Loucy (cell line): Measurements from ENCODE around the gene SETX.

Source experiments
- H2AFZ ChIP-seq: fragments of 200-600 bp; sonication (generic); 2 replicates; pipeline ENCODE4 v1.6.0; 2016; ENCODE audit warnings: antibody characterized with exemption, mild to moderate bottlenecking, low read length, moderate library complexity
- H3F3A ChIP-seq: fragments of 200-600 bp; 2 replicates; pipeline ENCODE4 v1.6.0; 2016; ENCODE audit warnings: antibody characterized with exemption, low read depth, mild to moderate bottlenecking
- H3K27me3 ChIP-seq: fragments of 200-600 bp; sonication (generic); 2 replicates; pipeline ENCODE4 v1.6.1; 2014; ENCODE audit warnings: low read length, mild to moderate bottlenecking; ENCODE audit not compliant: insufficient read depth, poor library complexity, severe bottlenecking
- H3K36me3 ChIP-seq: fragments of 200-600 bp; sonication (generic); 2 replicates; pipeline ENCODE4 v1.6.1; 2016; ENCODE audit warnings: low read length; ENCODE audit not compliant: insufficient read depth
- H3K4me1 ChIP-seq: fragments of 200-600 bp; sonication (generic); 2 replicates; pipeline ENCODE4 v1.5.1; 2014; ENCODE audit warnings: low read length, mild to moderate bottlenecking; ENCODE audit not compliant: insufficient read depth, poor library complexity, severe bottlenecking
- H3K4me2 ChIP-seq: fragments of 200-600 bp; sonication (generic); 2 replicates; pipeline ENCODE4 v1.6.0; 2014; ENCODE audit warnings: antibody characterized with exemption, low read length, low read depth, mild to moderate bottlenecking; ENCODE audit not compliant: poor library complexity, severe bottlenecking
- H3K4me3 ChIP-seq: fragments of 200-600 bp; sonication (generic); 2 replicates; pipeline ENCODE4 v1.5.1; 2014; ENCODE audit warnings: low read length, mild to moderate bottlenecking, mixed read lengths; ENCODE audit not compliant: poor library complexity, severe bottlenecking
- H3K79me2 ChIP-seq: fragments of 200-600 bp; sonication (generic); 2 replicates; pipeline ENCODE4 v1.6.1; 2014; ENCODE audit warnings: low read length; ENCODE audit not compliant: insufficient read depth
- H3K9ac ChIP-seq: fragments of 200-600 bp; sonication (generic); 2 replicates; pipeline ENCODE4 v1.6.0; 2014; ENCODE audit warnings: mild to moderate bottlenecking, low read depth, low read length, moderate library complexity; ENCODE audit not compliant: poor library complexity, severe bottlenecking
- H3K9me2 ChIP-seq: fragments of 200-600 bp; sonication (generic); replicated peaks from 2 replicates; pipeline ENCODE4 v1.6.1; 2016; ENCODE audit warnings: low read depth, low read length, mixed read lengths
- H3K9me3 ChIP-seq: fragments of 200-600 bp; sonication (generic); 2 replicates; pipeline ENCODE4 v1.6.1; 2014; ENCODE audit warnings: mild to moderate bottlenecking, antibody characterized with exemption, low read length, low read depth; ENCODE audit not compliant: insufficient read depth
- H4K20me1 ChIP-seq: fragments of 200-600 bp; sonication (generic); 2 replicates; pipeline ENCODE4 v1.6.0; 2014; ENCODE audit warnings: antibody characterized with exemption, low read length, mild to moderate bottlenecking; ENCODE audit not compliant: insufficient read depth, poor library complexity, severe bottlenecking
- CTCF ChIP-seq: fragments of 200-600 bp; sonication (generic); conservative IDR thresholded peaks from 2 replicates; pipeline ENCODE4 v1.5.1; 2014; ENCODE audit warnings: mild to moderate bottlenecking, antibody characterized with exemption, low read length
- EZH2phosphoT487 ChIP-seq: fragments of 200-600 bp; IDR thresholded peaks from 2 replicates; pipeline ENCODE4 v1.6.1; 2018; ENCODE audit warnings: antibody characterized with exemption, mild to moderate bottlenecking, moderate library complexity, borderline replicate concordance

SETX gene

GRCh38 chr9:132249123-132249522 is 105.7 kb downstream of the SETX start:
- no peaks in the 10 kb centered on the region for H3K27me3 ChIP-seq

GRCh38 chr9:132247942-132248341 is 106.8 kb downstream of the SETX start:
- Histone ChIP-seq H2AFZ (no peak overlapping the region), H3K9me2 (no peaks in the 10 kb centered on the region), H3F3A (no peaks in the 10 kb centered on the region), H3K27me3 (no peaks in the 10 kb centered on the region), H3K4me2 (no peak overlapping the region), H3K4me3 (no peak overlapping the region), H3K79me2 (no peaks in the 10 kb centered on the region), H3K9ac (no peak overlapping the region), H3K36me3 (no peaks in the 10 kb centered on the region), H3K4me1 (peaks cover 9% of the 10 kb centered on the region), H3K9me3 (no peaks in the 10 kb centered on the region), H4K20me1 (no peaks in the 10 kb centered on the region)
- TF ChIP-seq CTCF = no peak
- no peak for TF ChIP-seq EZH2phosphoT487

More at GRCh38 chr9:132249123-132249522, 105.7 kb downstream of the SETX start:
- H3K9me2 ChIP-seq = no peaks in the 10 kb centered on the region
- no peaks in the 10 kb centered on the region for H3K36me3 ChIP-seq
- H2AFZ ChIP-seq = no peak overlapping the region
- no peaks in the 10 kb centered on the region for H3F3A ChIP-seq
- H3K9ac ChIP-seq = no peak overlapping the region
- H3K9me3 ChIP-seq = no peaks in the 10 kb centered on the region
- H3K79me2 ChIP-seq = no peaks in the 10 kb centered on the region
- H3K4me2 ChIP-seq = no peak overlapping the region
- no peaks in the 10 kb centered on the region for H4K20me1 ChIP-seq
- H3K4me1 ChIP-seq = peaks cover 7% of the 10 kb centered on the region
- TF ChIP-seq CTCF (no peak), EZH2phosphoT487 (no peak)
- no peak overlapping the region for H3K4me3 ChIP-seq

- no peaks in the 10 kb centered on the region for H4K20me1 ChIP-seq
- no peaks in the 10 kb centered on the region for H3K27me3 ChIP-seq
- H3K9me2 ChIP-seq = no peaks in the 10 kb centered on the region
- TF ChIP-seq EZH2phosphoT487 (no peak), CTCF (no peak)
- no peaks in the 10 kb centered on the region for H3K79me2 ChIP-seq
- no peaks in the 10 kb centered on the region for H3K36me3 ChIP-seq
- peak overlapping the region; percentile 34 for H3K4me2 ChIP-seq
- no peak overlapping the region for H3K4me3 ChIP-seq
- no peak overlapping the region for H2AFZ ChIP-seq
- H3K9ac ChIP-seq = no peak overlapping the region
- H3F3A ChIP-seq = no peaks in the 10 kb centered on the region
- no peaks in the 10 kb centered on the region for H3K9me3 ChIP-seq
- H3K4me1 ChIP-seq = peaks cover 21% of the 10 kb centered on the region
Measured at GRCh38 chr9:132245465-132245864, 109.3 kb downstream of the SETX start.
